Germinal center (tissue), 1 donor: ENCODE measurements around the gene FGF18.
"Not testable (repeated sequence)": the region's sequence is repeated elsewhere in the genome, so short reads cannot be mapped to it uniquely, and the experiment has no call there.

Experiments
- DNase-seq: peaks from one replicate; pipeline ENCODE4 v3.0.0; 2012; ENCODE audit warnings: mixed read lengths, low spot score

Gene FGF18

DNA sequence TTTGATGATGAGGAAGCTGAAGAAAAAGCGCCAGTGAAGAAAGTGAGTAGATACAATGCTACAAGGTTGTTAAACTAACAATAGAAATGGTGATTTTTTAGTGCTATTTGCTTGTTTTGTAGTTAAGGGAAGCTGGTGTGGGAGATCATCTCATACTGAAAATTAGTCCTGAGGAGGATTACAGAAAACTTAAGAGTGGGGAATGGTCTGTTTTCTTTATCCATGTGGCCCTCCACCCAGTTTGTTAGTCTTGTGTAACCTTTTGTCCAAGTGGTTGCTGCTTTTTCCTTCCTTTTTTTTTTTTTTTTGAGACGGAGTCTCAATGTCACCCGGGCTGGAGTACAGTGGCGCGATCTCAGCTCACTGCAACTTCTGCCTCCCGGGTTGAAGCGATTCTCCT, 19.3 kb upstream of the FGF18 start:
- DNase-seq = no peak

DNA sequence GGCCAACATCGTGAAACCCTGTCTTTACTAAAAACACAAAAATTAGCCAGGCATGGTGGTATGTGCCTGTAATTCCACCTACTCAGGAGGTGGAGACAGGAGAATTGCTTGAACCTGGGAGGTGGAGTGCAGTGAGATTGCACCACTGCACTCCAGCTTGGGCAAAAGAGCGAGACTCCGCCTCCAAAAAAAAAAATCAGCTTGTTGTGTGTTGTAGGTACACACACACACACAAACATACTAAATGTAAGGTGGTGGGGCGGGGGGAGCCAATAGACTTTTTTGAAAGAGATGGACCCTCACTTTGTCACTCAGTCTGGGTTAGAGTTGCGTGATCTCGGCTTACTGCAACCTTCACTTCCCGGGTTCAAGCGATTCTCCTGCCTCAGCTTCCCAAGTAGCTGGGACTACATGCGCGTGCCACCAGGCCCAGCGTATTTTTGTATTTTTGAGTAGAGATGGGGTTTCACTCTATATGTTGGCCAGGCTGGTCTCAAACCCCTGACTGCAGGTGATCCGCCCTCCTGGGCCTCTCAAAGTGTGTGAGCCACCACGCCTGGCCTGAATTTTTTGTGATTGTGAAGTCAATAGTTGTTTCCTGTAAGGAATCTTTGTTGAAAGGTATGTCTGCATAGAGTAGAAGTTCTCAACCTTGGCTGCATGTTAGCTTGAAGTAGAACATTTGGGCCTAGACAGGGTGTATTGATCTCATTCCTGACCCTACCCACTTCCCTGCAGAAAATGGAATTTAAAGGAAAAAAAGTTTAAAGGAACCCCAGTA, 18.1 kb upstream of the FGF18 start:
- DNase-seq = no peak

DNA sequence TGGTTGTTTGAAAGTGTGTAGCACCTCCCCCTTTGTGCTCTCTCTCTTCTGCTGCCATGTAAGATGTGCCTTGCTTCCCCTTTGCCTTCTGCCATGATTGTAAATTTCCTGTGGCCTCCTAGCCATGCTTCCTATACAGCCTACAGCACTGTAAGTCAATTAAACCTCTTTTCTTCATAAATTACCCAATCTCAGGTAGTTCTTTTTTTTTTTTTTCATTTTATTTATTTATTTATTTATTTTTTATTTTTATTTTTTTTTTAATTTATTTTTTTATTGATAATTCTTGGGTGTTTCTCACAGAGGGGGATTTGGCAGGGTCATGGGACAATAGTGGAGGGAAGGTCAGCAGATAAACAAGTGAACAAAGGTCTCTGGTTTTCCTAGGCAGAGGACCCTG, 16.7 kb upstream of the FGF18 start:
- DNase-seq = not testable (repeated sequence)

DNA sequence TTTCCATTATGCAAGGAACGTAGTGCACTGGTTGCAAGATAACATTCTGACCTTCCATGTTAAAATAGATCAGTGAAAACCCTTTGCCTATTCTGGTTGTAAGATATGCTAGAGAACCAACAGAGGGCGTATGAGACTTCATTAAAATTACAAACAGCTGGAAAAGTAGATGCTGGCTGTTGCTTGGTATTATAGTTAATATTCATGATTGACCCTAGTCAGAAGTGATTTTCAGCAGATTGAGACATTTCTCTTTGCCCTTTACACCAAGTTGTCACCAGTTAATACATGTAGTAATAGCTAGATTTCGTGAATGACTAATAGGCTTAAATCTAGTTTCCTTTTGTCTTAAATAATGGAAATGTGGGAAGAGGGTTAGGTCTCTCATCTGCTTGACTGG, 13.8 kb upstream of the FGF18 start:
- peak; percentile 36 for DNase-seq

DNA sequence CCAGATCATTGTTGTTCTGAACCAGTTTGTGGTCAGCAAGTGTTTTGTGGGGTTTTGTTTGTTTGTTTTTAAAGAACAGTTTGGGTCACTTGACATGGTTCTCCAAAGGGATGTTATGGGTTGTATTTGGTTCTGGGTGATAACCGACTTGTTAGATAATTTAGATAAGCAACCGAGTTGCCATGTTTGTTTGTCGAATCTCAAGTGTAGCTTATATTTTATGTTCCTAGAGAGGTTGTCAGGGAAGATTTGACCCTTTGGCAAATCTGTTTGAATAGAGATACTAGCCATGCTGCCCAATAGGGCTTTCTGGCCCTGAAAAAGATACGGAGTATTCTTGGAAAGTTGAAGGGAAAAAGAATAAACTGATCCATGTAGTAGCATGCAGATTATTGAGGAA, 12.2 kb upstream of the FGF18 start:
- DNase-seq = no peak

DNA sequence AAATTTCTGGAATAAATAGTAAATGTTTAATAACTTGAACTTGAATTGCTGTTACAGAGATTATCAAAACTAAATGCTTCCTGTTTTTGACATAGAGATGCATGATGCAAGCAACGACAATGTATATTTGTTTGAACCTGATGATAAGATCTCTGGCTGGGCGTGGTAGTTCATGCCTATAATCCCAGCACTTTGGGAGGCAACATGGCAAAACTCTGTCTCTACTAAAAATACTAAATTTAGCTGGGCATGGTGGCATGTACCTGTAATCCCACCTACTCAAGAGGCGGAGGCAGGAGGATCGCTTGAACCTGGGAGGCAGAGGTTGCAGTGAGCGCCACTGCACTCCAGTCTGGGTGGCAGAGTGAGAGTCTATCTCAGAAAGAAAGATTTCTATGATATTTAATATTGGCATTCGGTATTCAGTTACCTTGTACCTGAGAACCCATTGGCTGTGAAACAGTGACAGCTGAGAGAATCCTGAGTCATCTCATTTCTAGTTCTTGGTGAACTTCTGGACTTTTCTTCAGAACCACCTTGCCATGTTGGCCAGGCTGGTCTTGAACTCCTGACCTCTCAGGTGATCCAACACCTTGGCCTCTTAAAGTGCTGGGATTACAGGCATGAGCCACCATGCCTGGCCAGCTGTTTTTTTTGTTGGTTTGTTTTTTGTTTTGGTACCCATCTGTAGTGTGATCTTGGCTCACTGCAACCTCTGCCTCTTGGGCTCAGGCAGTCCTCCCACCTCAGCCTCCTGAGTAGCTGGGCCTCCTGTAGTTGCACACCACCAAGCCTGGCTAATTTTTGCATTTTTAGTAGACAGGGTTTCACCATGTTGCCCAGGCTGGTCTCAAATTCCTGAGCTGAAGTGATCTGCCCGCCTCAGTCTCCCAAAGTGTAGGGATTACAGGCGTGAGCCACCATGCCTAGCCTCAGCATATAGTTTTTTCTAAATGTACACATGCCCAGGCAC, 10.0 kb upstream of the FGF18 start:
- no peak for DNase-seq

DNA sequence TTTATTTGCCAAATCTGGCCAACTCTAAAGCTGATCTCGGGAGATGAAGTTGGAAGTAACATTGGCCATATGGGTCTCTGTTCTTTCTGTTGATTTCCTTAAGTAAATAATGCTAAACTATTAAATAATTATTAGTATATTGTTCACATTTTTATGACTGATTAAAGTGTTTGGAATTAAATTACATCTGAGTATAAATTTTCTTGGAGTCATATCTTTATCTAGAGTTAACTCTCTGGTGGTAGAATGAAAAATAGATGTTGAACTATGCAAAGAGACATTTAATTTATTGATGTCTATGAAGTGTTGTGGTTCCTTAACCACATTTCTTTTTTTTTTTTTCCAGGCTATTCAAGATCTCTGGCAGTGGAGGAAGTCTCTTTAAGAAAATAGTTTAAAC, 9.3 kb upstream of the FGF18 start:
- DNase-seq = no peak

DNA sequence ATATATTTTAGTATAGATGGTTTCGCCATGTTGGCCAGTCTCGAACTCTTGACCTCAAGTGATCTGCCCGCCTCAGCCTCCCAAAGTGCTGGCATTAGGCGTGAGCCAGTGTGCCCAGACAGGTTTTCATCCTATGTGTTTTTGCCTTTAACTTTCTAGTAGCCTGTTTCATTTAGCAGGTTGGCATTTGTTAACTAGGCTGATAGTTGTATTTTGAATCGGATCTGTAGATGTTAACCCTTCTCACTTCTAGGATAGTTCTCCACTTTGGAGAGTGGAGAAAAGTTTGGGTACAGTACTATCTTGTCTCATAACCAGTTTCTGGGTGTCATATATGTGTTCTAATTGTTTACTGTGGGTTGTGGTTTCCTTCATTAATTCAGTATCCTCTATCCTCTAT, 7.3 kb upstream of the FGF18 start:
- no peak for DNase-seq

DNA sequence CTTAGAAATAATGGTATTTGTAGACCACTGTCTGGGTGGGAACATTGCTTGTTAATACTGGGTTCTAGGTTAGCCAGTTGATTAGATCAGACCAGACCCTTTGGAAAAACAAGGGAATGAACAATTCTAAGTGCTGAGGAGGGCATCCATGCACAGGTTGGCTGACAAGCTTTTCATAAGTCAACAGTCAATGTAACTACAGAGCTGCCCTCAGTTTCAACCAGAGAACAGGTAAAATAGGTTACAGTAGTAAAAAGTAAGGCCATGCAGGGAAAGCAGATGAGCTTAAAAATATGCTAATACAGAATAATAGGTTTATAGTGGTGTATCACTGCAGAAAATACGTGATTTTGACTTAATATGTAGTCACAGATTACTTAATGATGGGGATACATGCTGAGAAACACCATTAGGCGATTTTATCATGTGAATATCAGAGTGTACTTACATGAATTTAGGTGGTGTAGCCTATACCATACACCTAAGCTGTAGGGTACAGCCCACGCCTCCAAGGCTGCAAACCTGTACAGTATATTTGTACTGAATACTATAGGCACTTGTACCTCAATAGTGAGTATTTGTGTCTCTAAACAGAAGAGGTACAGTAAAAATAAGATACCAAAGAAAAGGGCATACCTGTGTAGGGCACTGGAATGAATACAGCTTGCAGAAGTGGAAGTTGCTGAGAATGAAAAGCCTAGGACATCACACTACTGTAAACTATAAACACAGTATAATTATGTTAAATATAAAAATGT, 6.1 kb upstream of the FGF18 start:
- no peak for DNase-seq

DNA sequence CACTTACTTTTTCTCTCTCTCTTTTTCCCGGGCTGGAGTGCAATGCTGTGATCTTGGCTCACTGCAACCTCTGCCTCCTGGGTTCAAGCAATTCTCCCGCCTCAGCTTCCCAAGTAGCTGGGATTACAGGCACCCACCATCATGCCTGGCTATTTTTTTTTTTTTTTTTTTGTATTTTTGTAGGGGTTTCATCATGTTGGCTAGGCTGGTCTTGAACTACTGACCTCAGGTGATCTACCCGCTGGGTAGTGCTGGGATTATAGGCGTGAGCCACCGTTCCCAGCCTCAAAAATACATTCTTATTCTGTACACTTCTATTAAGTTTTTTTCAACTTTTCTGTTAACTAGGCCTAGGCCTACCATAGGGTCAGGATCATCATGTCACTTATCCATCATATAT, 5.5 kb upstream of the FGF18 start:
- not testable (repeated sequence) for DNase-seq

DNA sequence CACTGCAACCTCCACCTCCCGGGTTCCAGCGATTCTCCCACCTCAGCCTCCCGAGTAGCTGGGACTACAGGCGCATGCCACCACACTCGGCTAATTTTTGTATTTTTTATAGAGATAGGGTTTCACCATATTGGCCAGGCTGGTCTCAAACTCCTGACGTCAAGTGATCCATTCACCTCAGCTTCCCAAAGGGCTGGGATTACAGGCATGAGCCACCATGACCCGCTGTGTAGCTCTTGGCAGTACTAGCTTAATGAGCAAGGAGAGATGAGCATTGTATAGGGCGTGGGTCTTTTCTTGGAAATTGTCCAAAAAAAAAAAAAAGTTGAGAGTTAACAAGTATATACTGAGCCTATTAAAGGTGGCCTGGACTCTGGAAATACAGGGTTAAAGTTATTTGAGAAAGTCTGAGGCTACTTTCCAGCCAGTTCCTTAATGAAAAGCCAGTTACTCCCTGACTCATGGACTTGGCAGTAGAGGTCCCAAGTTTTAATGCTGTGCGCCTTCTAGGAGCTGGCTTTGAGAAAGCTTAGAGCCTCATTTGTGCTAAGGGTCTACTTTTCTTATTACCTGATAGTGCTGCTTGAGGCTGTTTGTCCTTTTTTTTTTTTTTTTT, 4.2 kb upstream of the FGF18 start:
- DNase-seq = no peak

DNA sequence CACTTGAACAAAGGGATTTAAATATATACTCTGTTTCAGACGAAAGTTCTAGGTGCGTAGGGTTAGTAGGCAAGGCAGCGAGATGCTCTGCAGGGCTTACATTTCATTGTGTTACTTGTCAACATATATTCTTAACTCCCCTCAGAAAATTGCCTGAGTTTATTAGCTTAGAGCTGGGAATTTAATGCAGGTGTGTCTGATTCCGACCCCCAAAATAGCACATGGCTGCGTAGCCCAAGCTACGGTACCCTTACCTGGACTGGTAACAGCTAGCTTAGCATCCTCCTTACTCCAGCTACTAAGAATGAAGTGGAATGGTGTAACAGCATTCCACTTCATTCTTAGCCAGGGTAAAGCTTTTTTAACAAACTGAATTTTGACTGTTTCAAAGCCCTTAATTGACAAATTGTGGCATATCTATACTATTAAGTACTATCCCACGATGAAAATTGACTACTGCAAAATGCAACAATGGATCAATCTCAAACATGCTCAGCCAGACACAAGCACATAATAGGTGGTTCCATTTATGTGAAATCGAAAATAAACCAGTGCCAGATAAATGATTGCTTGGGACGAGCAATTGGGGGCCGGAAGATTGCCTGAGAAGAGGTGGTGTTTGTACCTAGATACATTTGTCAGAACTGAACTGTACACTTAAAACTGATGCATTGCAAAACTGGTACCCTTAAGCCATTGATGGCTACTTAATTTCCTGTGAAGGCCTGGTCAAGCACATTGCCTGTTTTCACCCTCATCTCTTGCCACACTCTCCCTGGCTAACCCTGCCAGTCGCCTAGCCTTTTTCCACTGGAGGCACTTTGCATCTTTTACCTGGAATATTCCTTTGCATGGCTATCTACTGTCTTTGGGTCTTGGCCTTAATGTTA, 3.0 kb upstream of the FGF18 start:
- DNase-seq = no peak

DNA sequence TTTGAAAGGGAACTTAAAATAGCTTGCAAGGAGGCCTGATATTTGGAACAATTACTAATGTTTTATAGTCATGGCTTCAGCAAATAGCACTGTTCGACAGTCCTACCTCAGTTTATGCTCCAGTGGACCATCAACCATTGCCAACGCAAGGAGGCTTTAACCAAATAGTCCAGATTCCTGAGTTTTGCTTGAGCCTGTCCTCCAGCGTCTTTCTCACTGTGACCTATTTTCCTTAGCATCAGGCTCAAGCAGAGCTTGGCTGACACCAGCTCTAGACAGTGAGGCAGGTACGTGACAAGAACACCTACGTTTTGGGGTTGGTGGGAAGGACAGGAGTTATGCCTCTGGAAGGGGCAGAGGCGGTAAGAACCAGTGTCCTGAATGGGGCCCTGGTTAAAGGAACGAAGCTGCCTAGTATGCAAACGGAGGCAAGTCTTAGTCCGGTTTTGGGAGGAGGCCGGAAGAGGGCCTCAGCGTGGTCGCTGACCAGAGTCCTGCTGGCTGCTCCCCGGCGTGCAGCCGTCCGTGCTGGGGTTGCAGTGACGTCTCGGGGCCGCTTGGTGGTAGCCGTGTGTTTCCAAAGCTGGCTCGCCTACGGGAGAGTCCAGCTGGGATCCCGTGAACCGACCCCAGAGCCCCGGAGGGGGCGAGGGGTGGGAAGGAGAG, 998 bp upstream of the FGF18 start:
- peak; percentile 79 for DNase-seq

DNA sequence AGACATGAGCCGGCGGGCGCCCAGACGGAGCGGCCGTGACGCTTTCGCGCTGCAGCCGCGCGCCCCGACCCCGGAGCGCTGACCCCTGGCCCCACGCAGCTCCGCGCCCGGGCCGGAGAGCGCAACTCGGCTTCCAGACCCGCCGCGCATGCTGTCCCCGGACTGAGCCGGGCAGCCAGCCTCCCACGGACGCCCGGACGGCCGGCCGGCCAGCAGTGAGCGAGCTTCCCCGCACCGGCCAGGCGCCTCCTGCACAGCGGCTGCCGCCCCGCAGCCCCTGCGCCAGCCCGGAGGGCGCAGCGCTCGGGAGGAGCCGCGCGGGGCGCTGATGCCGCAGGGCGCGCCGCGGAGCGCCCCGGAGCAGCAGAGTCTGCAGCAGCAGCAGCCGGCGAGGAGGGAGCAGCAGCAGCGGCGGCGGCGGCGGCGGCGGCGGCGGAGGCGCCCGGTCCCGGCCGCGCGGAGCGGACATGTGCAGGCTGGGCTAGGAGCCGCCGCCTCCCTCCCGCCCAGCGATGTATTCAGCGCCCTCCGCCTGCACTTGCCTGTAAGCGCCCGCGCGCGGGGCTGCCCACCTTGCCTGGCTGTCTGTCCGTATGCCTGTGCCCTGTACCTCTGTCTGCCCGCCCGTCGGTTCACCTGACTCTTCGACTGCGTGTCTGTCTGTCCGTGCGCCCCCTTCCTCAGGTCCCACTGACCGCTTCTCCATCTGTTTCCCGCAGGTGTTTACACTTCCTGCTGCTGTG, 412 bp downstream of the FGF18 start:
- peak; percentile 48 for DNase-seq

DNA sequence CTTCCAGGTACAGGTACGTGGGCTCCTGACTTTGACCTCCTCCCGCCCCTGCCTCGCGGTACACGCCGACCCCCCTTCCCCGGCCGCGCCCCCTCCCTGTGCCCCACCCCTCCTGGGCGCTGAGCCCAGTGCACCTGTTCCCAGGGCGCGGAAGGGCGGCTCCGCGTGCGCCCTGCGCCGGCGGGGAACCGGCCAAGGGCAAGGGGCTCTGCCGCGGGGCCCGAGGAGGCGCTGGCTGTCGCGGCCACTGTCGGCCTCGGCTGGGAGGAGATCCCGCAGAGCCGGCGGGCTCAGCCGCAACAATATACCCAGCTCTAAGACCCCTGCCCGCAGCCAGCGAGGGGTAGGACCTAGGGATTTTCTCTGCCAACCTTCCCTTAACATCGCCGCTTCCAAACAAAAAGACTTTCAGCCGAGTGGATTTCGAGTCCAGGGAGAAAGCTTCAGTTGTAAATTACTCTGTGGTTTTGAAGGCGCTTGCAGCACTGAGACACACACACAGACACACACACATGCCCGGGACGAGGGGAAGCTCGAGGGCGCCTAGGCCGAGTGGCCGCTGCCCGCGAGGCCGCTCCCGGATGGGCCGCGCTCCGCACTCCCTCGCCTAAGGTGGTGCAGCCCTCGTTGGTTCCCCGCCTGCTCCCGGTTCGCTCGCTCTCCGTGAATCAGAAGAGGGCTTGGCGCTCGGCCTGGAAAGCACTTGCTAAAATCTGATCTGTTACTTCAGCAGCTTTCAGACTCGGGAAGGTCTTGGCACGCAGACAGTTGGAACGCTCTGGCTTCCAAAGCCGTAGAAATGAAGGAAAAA, 1.2 kb downstream of the FGF18 start:
- peak; percentile 15 for DNase-seq

DNA sequence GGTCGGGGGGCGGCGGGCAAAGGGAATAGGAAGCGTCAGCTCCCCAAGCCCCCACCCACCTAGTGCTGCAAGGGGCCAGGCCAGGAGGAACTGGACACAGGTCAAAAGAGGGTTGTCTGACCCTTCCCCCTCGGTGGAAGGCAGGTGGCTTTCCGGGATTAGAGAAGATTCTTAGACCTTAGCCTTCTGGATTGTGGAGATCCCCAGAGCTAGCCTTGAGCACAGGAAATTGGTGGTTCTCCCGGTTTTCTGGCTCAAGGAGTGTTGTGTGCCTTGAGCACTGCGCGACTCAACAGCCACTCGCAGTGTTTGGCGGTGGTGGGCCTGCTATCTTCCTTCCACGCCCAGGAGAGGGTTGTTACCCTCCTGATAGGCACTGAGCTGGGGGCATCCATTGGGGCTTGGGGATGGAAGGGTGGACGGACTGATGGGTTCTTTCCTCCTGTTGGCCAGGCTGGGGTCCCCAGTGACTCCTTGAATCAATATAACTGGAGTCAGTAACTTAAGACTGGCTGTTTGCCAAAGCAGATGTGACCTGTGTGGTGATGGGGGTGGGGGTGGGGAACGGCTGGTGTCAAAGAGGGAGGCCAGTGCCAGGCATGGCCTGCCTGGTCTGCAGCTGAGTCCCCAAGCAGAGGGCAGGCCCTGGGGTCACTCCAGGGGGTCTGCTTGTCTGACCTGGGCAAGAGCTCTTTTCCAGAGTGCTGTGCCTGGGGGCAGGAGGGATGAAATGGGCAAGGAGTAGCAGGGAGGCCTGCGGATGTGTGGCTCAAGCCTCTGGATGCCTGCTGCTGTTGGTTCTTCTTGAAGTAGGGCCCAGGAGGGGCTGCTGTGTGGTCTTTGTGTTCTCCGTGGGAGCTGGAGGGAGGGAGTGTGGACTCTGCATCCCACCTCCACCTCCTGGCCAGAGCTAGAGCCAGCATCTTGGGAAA, 2.1 kb downstream of the FGF18 start:
- no peak for DNase-seq

DNA sequence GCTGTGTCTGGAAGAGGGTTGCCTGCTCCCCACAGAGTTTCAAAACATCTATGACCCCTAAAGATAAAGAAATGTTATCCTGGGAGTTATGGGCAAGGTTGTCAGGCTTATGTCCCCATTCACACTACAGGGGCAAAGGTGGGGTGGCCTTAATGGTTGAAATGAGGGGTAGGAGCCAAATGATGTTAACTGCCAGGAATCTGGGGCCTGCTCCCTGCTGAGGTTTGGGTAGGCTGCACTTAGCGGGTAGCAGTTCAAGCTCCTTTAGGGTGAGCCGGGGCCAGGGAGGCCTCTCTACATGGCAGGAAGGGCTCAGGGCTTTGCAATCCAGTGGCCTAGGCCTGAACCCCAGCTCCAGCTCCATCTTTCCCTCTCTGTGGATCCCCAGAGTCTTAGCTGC, 3.0 kb downstream of the FGF18 start:
- DNase-seq = no peak
